ENCODE results near the gene ATP2B2.

Gene ATP2B2

DNA sequence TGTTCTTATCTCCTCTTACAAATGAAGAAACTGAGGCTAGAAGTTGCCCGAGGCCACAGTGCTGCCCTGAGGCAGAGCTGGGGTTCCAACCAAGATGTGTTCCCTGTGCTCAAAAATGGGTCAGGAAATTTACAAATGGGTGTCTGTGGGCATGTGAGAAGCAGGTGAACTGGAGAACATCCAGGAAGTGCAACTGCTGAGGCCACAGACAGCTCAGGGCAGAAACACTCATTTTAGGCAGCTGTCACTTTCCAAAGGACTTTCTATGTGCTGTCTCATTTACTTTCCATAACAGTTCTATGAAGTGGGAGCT lies 47.2 kb upstream of the ATP2B2 start:
- no peak overlapping the region for H3K4me2 ChIP-seq

DNA sequence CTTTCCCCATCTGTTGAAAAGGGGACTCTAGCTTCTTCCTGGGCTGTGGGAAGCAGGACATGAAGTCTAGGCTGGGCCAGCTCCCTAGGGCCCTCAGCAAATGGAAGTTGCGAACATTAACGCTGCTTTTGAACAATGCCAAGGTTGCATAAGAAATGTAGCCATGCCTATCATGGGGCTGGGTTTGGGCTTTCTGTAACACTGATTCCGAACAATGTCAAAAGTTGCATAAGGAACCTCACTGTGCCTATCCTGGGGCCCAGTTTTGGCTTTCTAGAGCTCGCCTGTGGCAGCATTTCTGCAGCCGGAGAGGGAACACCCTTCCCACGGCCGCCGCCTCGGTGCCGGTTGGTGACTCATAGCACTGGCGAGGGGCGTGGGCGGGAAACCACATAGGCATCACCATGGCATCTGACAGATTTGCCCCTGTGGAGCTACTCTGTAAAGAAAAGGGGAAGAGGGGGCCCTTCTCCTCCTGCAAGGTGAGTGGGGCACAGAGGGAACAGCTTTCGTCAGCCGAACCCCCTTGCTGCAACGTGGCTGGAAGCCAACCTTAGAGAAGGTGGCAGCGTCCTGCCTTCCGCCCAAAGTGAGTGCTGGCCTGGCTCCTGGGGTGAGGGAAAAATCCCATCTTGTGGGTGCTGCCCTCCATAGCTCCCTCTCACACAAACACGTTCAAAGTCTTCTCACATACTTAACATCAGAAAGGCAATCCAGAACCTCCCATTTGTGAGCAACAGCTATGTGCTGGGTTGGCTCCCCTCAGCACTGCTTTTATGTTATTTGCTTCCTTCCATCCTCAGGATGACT lies 46.6 kb upstream of the ATP2B2 start:
- H3K36me3 ChIP-seq (ENCODE audit: insufficient read depth) = no peaks in the 10 kb centered on the region
- no peak overlapping the region for H2AFZ ChIP-seq (ENCODE audit: low read depth)
- H3K27ac ChIP-seq = no peak overlapping the region
- no peaks in the 10 kb centered on the region for H4K20me1 ChIP-seq (ENCODE audit: insufficient read depth)
- H3K79me2 ChIP-seq (ENCODE audit: insufficient read depth, low read depth) = no peaks in the 10 kb centered on the region
- no peaks in the 10 kb centered on the region for H3K27me3 ChIP-seq (ENCODE audit: insufficient read depth, low read depth)
- no peak overlapping the region for H3K4me2 ChIP-seq
- no peak overlapping the region for H3K4me3 ChIP-seq (IDR thresholded peaks at IDR 0.05; ENCODE audit: insufficient read depth, low read depth, low read length)
- no peak overlapping the region for H3K9ac ChIP-seq
- TF ChIP-seq, protein P1, sequence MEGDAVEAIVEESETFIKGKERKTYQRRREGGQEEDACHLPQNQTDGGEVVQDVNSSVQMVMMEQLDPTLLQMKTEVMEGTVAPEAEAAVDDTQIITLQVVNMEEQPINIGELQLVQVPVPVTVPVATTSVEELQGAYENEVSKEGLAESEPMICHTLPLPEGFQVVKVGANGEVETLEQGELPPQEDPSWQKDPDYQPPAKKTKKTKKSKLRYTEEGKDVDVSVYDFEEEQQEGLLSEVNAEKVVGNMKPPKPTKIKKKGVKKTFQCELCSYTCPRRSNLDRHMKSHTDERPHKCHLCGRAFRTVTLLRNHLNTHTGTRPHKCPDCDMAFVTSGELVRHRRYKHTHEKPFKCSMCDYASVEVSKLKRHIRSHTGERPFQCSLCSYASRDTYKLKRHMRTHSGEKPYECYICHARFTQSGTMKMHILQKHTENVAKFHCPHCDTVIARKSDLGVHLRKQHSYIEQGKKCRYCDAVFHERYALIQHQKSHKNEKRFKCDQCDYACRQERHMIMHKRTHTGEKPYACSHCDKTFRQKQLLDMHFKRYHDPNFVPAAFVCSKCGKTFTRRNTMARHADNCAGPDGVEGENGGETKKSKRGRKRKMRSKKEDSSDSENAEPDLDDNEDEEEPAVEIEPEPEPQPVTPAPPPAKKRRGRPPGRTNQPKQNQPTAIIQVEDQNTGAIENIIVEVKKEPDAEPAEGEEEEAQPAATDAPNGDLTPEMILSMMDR (conservative IDR thresholded peaks at IDR 0.05; ENCODE audit: low read depth, low read length) = no peak
- H3K4me1 ChIP-seq (ENCODE audit: low read depth, poor library complexity, severe bottlenecking) = no peaks in the 10 kb centered on the region

More for the DNA sequence above, 47.2 kb upstream of the ATP2B2 start:
- TF ChIP-seq, protein P1 (conservative IDR thresholded peaks at IDR 0.05; ENCODE audit: low read depth, low read length) = no peak
- Histone ChIP-seq H3K9ac (no peak overlapping the region), H3K79me2 (ENCODE audit: insufficient read depth, low read depth) (no peaks in the 10 kb centered on the region), H3K36me3 (ENCODE audit: insufficient read depth) (no peaks in the 10 kb centered on the region), H4K20me1 (ENCODE audit: insufficient read depth) (no peaks in the 10 kb centered on the region), H2AFZ (ENCODE audit: low read depth) (no peak overlapping the region), H3K27ac (no peak overlapping the region), H3K4me1 (ENCODE audit: low read depth, poor library complexity, severe bottlenecking) (no peaks in the 10 kb centered on the region), H3K4me3 (IDR thresholded peaks at IDR 0.05; ENCODE audit: insufficient read depth, low read depth, low read length) (no peak overlapping the region), H3K27me3 (ENCODE audit: insufficient read depth, low read depth) (no peaks in the 10 kb centered on the region)

DNA sequence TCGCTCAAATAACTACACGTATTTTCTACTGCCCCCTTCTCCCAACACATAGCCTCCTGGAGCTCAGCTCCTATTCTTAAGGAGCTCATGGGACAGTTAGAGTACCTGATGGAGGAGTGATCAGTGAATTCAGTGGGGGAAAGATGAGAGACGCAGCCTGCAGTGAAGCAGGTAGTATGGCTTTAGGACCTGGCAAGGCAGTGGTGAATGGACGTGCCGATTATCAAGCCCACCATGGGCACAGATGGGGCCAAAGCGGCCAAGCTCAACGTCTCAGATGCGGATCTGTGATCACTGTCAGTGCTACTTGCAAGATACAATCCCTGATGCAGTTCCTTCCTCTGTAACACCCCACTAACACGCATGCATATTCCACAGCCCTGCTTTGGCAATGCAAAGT lies 45.8 kb upstream of the ATP2B2 start:
- Histone ChIP-seq H3K4me3 (IDR thresholded peaks at IDR 0.05; ENCODE audit: insufficient read depth, low read depth, low read length) (no peak overlapping the region), H3K27me3 (ENCODE audit: insufficient read depth, low read depth) (no peaks in the 10 kb centered on the region), H3K4me1 (ENCODE audit: low read depth, poor library complexity, severe bottlenecking) (no peaks in the 10 kb centered on the region), H3K36me3 (ENCODE audit: insufficient read depth) (no peaks in the 10 kb centered on the region), H3K4me2 (no peak overlapping the region), H3K27ac (no peak overlapping the region), H4K20me1 (ENCODE audit: insufficient read depth) (no peaks in the 10 kb centered on the region), H3K9ac (no peak overlapping the region), H2AFZ (ENCODE audit: low read depth) (no peak overlapping the region), H3K79me2 (ENCODE audit: insufficient read depth, low read depth) (no peaks in the 10 kb centered on the region)
- TF ChIP-seq, protein P1 (conservative IDR thresholded peaks at IDR 0.05; ENCODE audit: low read depth, low read length) = no peak

GRCh38 chr3:10550705-10551104 lies 45.3 kb upstream of the ATP2B2 start:
- Histone ChIP-seq H4K20me1 (ENCODE audit: insufficient read depth) (no peaks in the 10 kb centered on the region), H3K27ac (no peak overlapping the region), H3K9ac (no peak overlapping the region), H3K79me2 (ENCODE audit: insufficient read depth, low read depth) (no peaks in the 10 kb centered on the region), H3K36me3 (ENCODE audit: insufficient read depth) (no peaks in the 10 kb centered on the region), H3K27me3 (ENCODE audit: insufficient read depth, low read depth) (no peaks in the 10 kb centered on the region), H3K4me2 (no peak overlapping the region), H3K4me1 (ENCODE audit: low read depth, poor library complexity, severe bottlenecking) (no peaks in the 10 kb centered on the region), H3K4me3 (IDR thresholded peaks at IDR 0.05; ENCODE audit: insufficient read depth, low read depth, low read length) (no peak overlapping the region), H2AFZ (ENCODE audit: low read depth) (no peak overlapping the region)
- TF ChIP-seq, protein P1 (conservative IDR thresholded peaks at IDR 0.05; ENCODE audit: low read depth, low read length) = no peak
